GM12873 (cell line): ENCODE measurements around the gene FGF8.

ENCODE experiments used
- TF ChIP-seq, protein P1 (sequence below): IDR thresholded peaks from 2 replicates; pipeline ENCODE4 v1.5.1; 2012; ENCODE audit warnings: low read depth, mild to moderate bottlenecking, moderate library complexity, low read length, control low read depth; ENCODE audit not compliant: insufficient read depth; ENCODE audit errors: missing control alignments

The FGF8 gene

DNA sequence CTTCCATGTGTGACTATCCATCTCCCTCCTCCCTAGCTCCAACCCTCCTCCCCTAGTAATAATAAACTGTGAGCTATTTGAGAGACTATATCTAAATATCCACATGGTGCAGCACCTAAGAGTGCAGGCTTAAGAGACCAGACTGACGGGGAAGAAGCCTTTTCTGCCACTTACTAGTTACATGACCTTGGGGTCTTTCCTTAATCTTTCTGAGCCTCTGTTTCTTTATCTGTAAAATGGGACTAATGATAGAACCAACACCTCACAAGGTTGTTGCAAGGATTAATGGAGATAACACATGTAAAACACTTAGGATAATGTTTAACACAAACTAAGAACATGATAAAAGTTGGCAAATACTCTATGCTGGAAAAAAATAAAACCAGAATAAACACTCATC lies 43.8 kb downstream of the FGF8 start:
- TF ChIP-seq, protein P1, sequence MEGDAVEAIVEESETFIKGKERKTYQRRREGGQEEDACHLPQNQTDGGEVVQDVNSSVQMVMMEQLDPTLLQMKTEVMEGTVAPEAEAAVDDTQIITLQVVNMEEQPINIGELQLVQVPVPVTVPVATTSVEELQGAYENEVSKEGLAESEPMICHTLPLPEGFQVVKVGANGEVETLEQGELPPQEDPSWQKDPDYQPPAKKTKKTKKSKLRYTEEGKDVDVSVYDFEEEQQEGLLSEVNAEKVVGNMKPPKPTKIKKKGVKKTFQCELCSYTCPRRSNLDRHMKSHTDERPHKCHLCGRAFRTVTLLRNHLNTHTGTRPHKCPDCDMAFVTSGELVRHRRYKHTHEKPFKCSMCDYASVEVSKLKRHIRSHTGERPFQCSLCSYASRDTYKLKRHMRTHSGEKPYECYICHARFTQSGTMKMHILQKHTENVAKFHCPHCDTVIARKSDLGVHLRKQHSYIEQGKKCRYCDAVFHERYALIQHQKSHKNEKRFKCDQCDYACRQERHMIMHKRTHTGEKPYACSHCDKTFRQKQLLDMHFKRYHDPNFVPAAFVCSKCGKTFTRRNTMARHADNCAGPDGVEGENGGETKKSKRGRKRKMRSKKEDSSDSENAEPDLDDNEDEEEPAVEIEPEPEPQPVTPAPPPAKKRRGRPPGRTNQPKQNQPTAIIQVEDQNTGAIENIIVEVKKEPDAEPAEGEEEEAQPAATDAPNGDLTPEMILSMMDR, result no peak

DNA sequence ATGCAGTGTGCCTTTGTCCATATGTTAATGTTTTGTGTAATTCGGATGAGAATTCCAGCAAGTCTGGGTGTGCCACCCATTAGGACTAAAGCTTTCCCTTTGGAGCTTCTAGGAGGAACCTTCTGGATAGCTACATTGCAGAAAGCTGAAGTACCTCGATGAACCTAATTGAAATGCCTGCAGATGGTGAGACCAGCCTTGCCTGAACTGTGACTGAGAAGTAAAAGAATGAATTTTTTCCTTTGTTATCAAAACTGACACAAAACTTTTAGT lies 49.9 kb downstream of the FGF8 start:
- TF ChIP-seq, protein P1, result no peak

DNA sequence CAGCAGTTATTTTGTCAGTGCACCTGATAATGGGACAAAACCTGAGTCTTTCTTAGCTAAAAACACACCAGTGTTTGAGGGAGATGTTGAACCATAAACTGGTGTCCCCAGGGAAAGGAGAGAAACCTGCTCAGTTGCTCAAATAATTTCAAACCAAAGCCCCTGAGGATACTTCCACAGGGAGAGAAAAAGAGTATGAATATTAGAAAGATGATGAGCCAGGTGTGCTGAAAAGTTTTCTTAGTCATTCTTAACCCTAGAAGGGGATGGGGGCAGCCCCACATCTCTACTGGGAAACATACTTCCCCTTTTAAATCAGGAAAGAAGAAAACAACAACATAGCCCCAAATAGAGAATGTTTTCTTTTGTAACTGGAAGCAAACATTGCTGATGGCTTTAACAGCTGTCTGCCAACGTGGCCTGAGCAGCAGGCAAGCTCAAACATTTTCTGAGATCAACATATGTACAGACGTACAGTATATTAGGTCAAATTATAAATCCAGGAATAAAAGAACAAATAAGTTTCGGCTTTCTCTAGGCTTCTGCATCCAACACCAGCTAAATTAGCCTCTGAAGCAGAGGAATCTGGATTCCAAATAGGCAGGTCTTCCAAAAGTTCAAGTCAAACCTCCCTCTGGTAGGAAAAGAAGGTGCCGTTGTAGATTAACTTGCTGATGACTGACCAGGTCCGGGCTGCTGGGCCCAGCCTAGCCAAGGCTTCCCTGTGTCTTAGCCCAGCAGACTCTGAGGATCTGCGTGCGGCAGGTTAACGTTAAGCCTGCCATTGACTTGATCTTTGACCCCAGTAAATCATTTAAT lies 50.4 kb downstream of the FGF8 start:
- TF ChIP-seq, protein P1, result no peak

DNA sequence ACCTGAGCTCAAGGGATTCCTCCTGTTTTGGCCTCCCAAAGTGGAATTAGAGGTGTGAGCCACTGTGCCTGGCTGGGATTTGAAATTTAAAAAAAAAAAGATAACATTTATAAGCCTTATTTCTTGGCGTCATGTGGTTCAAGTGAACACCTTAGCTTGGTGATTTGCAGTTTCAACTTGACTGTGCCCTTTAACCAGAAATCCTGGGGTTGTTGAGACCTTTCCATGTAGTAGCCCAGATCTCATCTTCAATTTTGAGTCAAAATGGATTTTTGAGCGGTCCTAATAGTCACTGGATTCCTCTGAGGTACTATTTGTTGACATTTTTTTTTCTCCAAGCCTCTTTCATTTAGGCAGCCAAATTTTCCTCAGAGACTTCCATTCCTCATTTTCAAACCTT lies 51.5 kb downstream of the FGF8 start:
- TF ChIP-seq, protein P1, result no peak

DNA sequence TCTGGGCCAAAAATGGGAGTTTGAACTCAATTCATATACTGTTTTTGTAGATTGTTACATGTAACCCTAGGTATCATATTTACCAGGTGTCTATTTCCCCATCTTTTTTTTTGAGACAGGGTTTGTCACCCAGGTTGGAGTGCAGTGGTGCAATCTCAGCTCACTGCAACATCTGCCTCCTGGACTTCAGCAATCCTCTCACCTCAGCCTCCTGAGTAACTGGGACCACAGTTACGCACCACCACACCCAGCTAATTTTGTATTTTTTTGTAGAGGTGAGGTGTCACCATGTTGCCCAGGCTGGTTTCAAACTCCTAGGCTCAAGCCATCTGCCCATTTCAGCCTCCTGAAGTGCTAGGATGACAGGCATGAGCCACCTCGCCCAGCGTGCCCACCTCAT lies 52.7 kb downstream of the FGF8 start:
- TF ChIP-seq, protein P1, result no peak

DNA sequence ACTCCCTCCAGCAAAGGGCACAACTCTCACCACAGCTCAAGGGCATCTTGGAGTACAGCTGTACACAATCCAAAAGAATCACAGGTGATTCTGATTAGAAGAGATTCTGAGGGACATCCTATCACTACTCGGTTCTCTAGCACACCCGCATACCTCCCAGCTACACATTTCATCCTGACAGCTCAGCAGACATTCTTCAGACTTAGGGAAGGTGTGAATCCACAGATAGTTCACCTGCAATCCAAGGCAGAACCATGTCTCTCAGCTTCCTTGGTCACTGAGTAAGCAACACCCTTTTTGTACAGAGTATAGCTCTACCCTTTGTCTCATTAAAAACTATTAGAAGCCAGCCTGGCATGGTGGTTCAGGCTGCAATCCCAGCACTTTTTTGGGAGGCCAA lies 54.1 kb downstream of the FGF8 start:
- TF ChIP-seq, protein P1, result no peak

DNA sequence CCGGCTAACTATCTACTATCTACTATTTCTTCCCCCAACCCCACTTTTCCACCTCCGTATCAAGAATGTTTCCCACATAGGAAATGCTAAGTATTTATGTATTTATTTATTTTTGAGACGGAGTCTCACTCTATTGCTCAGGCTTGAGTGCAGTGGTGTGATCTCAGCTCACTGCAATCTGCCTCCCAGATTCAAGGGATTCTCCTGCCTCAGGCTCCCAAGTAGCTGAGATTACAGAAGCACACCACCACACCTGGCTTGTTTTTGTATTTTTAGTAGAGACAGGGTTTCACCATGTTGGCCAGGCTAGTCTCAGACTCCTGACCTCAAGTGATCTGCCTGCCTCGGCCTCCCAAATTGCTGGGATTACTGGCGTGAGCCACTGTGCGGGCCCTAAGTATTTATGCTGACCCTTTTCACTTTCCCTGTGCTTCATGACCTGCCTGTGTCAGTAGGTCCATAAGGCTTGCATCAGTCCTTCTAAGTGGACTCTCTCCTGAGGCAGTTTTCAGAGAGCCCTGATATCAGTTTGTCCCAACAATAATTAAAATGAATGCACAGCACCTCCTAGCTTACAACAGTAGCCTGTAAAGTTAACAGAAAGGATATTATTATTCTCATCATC lies 55.2 kb downstream of the FGF8 start:
- TF ChIP-seq, protein P1, result no peak
